Fibroblast of lung (primary cell): ENCODE results near the gene SNX13.

Experiments used
- EZH2 ChIP-seq: IDR thresholded peaks from 2 replicates; pipeline ENCODE4 v1.5.1; 2012; ENCODE audit warnings: low read length, control low read depth, mild to moderate bottlenecking; ENCODE audit errors: missing control alignments
- TF ChIP-seq, protein P1 (sequence below), 2 donors: IDR thresholded peaks in 1 of 2; conservative IDR thresholded peaks in 1 of 2; 1 replicate in 1 of 2; 2 replicates in 1 of 2; pipeline ENCODE4 v1.5.1; 2011 to 2012; ENCODE audit warnings: low read length in 2 of 2, control low read depth in 1 of 2, inconsistent platforms in 1 of 2, low read depth in 1 of 2, mild to moderate bottlenecking in 1 of 2

DNA sequence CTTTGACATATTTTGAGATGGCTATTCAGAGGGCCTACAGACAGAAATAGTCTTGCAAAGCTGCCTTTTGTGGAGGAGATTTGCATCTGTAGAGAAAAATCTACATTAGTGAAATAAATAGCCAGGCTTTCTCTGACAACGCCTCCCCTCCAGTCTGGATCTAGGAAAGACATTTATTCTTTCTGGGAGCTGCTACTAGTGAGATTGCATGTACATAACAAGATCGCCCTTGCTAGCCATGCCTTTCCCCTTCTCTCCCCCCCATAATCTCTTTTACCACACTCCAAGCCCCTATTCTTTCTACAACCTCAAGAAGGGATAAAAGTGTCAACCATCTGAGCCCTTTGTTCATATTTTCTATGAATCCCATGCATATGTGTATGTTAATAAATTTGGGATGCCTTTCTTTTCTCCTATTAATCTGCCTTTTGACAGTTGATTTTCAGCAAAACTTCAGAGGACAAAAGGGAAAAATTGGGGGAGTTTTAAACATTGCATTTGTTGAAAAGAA is 194.2 kb downstream of the SNX13 start:
- TF ChIP-seq, protein P1, sequence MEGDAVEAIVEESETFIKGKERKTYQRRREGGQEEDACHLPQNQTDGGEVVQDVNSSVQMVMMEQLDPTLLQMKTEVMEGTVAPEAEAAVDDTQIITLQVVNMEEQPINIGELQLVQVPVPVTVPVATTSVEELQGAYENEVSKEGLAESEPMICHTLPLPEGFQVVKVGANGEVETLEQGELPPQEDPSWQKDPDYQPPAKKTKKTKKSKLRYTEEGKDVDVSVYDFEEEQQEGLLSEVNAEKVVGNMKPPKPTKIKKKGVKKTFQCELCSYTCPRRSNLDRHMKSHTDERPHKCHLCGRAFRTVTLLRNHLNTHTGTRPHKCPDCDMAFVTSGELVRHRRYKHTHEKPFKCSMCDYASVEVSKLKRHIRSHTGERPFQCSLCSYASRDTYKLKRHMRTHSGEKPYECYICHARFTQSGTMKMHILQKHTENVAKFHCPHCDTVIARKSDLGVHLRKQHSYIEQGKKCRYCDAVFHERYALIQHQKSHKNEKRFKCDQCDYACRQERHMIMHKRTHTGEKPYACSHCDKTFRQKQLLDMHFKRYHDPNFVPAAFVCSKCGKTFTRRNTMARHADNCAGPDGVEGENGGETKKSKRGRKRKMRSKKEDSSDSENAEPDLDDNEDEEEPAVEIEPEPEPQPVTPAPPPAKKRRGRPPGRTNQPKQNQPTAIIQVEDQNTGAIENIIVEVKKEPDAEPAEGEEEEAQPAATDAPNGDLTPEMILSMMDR (conservative IDR thresholded peaks at IDR 0.05 in 1 of 2, IDR thresholded peaks at IDR 0.05 in 1 of 2; ENCODE audit: low read depth in 1 of 2, low read length in 2 of 2), result no peak
- no peak for TF ChIP-seq EZH2
